ENCODE measurements around the gene IPO11. TPM values are rescaled to one million over a fixed set of nuclear protein-coding genes. Genes with fewer than 3 reads are reported as not detected.
"Not testable (repeated sequence)": the region's sequence is repeated elsewhere in the genome, so short reads cannot be mapped to it uniquely, and the experiment has no call there.

The IPO11 gene
- total RNA-seq, 2 experiments from 2014 or later = 54.8 to 57.2 TPM

GRCh38 chr5:62617943-62618342, 205.4 kb downstream of the IPO11 start:
- H3K4me1 Mint-ChIP-seq (ENCODE audit: low read depth) = no peaks in the 10 kb centered on the region
- H3K27me3 Mint-ChIP-seq (ENCODE audit: low read depth) = no peaks in the 10 kb centered on the region
- H3K9me3 Mint-ChIP-seq = no peaks in the 10 kb centered on the region
- peaks cover 9% of the 10 kb centered on the region for H3K36me3 Mint-ChIP-seq (ENCODE audit: low read depth)
- H3K4me3 Mint-ChIP-seq = no peak overlapping the region
- intact Hi-C loops (cut with micrococcal nuclease) = no loop called here
- CTCF ChIA-PET = interaction anchor here (1.0 kb wide), 1 partner anchor 101 kb away, joined by 3 read pairs; no protein-coding TSS in a partner anchor
- DNase-seq = no peak
- H3K27ac Mint-ChIP-seq = no peak overlapping the region

GRCh38 chr5:62620761-62621160, 208.2 kb downstream of the IPO11 start:
- no peak overlapping the region for H3K4me3 Mint-ChIP-seq

GRCh38 chr5:62621280-62621679, 208.7 kb downstream of the IPO11 start:
- Mint-ChIP-seq H3K27me3 (ENCODE audit: low read depth) (no peaks in the 10 kb centered on the region), H3K4me1 (ENCODE audit: low read depth) (no peaks in the 10 kb centered on the region), H3K36me3 (ENCODE audit: low read depth) (peaks cover 5% of the 10 kb centered on the region), H3K9me3 (no peaks in the 10 kb centered on the region), H3K27ac (no peak overlapping the region), H3K4me3 (no peak overlapping the region)
- intact Hi-C loops (cut with micrococcal nuclease) = no loop called here
- CTCF ChIA-PET = no interaction called here
- no peak for DNase-seq

More at GRCh38 chr5:62620761-62621160, 208.2 kb downstream of the IPO11 start:
- peaks cover 4% of the 10 kb centered on the region for H3K36me3 Mint-ChIP-seq (ENCODE audit: low read depth)
- H3K27me3 Mint-ChIP-seq (ENCODE audit: low read depth) = no peaks in the 10 kb centered on the region
- H3K27ac Mint-ChIP-seq = no peak overlapping the region
- H3K9me3 Mint-ChIP-seq = no peaks in the 10 kb centered on the region
- CTCF ChIA-PET = no interaction called here
- no peaks in the 10 kb centered on the region for H3K4me1 Mint-ChIP-seq (ENCODE audit: low read depth)
- intact Hi-C loops (cut with micrococcal nuclease) = no loop called here
- DNase-seq = no peak

GRCh38 chr5:62623271-62623670, 210.7 kb downstream of the IPO11 start:
- CTCF ChIA-PET = interaction anchor here (0.5 kb wide), 1 partner anchor 314 kb away, joined by 4 read pairs; no protein-coding TSS in a partner anchor
- intact Hi-C loops (cut with micrococcal nuclease) = no loop called here
- H3K36me3 Mint-ChIP-seq (ENCODE audit: low read depth) = peaks cover 8% of the 10 kb centered on the region

GRCh38 chr5:62624436-62624835, 211.9 kb downstream of the IPO11 start:
- H3K36me3 Mint-ChIP-seq (ENCODE audit: low read depth) = peaks cover 11% of the 10 kb centered on the region
- H3K9me3 Mint-ChIP-seq; H3K27ac Mint-ChIP-seq; CTCF ChIA-PET; H3K27me3 Mint-ChIP-seq (ENCODE audit: low read depth); DNase-seq; H3K4me1 Mint-ChIP-seq (ENCODE audit: low read depth); H3K4me3 Mint-ChIP-seq; intact Hi-C loops (cut with micrococcal nuclease): not testable (repeated sequence)

More at GRCh38 chr5:62623271-62623670, 210.7 kb downstream of the IPO11 start:
- no peak overlapping the region for H3K4me3 Mint-ChIP-seq
- no peaks in the 10 kb centered on the region for H3K9me3 Mint-ChIP-seq
- no peaks in the 10 kb centered on the region for H3K27me3 Mint-ChIP-seq (ENCODE audit: low read depth)
- DNase-seq = no peak
- no peak overlapping the region for H3K27ac Mint-ChIP-seq
- H3K4me1 Mint-ChIP-seq (ENCODE audit: low read depth) = no peaks in the 10 kb centered on the region

GRCh38 chr5:62626534-62626933, 214.0 kb downstream of the IPO11 start:
- intact Hi-C loops (cut with micrococcal nuclease) = no loop called here
- Mint-ChIP-seq H3K4me1 (ENCODE audit: low read depth) (no peaks in the 10 kb centered on the region), H3K4me3 (no peak overlapping the region), H3K9me3 (no peaks in the 10 kb centered on the region), H3K27ac (no peak overlapping the region), H3K27me3 (ENCODE audit: low read depth) (no peaks in the 10 kb centered on the region), H3K36me3 (ENCODE audit: low read depth) (peaks cover 9% of the 10 kb centered on the region)
- CTCF ChIA-PET = interaction anchor here (1.0 kb wide), 1 partner anchor 57 kb away, joined by 7 read pairs; no protein-coding TSS in a partner anchor
- no peak for DNase-seq

- Mint-ChIP-seq H3K27me3 (ENCODE audit: low read depth) (no peaks in the 10 kb centered on the region), H3K4me1 (ENCODE audit: low read depth) (no peaks in the 10 kb centered on the region), H3K27ac (no peak overlapping the region), H3K4me3 (no peak overlapping the region), H3K9me3 (no peaks in the 10 kb centered on the region), H3K36me3 (ENCODE audit: low read depth) (peaks cover 9% of the 10 kb centered on the region)
- intact Hi-C loops (cut with micrococcal nuclease) = no loop called here
- CTCF ChIA-PET = interaction anchor here (1.0 kb wide), 1 partner anchor 56 kb away, joined by 7 read pairs; no protein-coding TSS in a partner anchor
- DNase-seq = no peak
Observed at GRCh38 chr5:62627121-62627520, 214.6 kb downstream of the IPO11 start.

- Mint-ChIP-seq H3K9me3 (no peaks in the 10 kb centered on the region), H3K27me3 (ENCODE audit: low read depth) (no peaks in the 10 kb centered on the region), H3K36me3 (ENCODE audit: low read depth) (peaks cover 9% of the 10 kb centered on the region), H3K27ac (no peak overlapping the region), H3K4me1 (ENCODE audit: low read depth) (no peaks in the 10 kb centered on the region), H3K4me3 (no peak overlapping the region)
- no peak for DNase-seq
- CTCF ChIA-PET = no interaction called here
- intact Hi-C loops (cut with micrococcal nuclease) = no loop called here
Observed at GRCh38 chr5:62627901-62628300, 215.3 kb downstream of the IPO11 start.

DNA sequence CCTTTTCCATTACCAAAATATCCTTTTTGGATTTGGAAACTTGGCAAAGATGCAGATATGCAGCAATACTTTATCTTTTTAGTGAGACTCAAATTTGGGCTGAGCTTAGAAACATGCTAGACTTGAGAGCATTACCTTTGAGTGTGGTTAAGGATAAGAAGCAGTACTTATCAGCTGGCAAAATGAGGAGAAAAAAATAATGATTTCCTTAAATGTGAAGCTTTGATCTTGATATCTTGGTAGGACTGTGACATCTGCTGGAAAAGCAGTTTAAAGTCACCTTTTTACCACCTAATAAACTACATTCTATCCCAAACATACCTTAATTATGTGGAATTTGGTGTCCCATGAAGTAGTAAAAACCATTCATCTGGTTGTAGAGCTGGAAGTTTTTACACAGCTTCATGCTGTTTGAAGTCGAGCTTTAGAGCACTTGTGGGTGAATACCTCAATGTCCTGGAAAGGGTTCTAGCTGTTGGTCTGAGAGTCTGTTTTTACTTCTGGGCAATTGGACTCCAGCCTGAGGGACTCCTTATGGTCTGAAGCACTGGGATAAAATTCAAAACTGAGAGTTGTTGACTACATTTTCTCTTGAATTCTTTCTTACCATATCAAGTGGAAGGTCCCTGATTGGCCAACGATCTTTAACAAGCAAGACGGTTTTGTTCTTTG, 219.5 kb downstream of the IPO11 start:
- no peak overlapping the region for H3K4me3 Mint-ChIP-seq
- no peaks in the 10 kb centered on the region for H3K9me3 Mint-ChIP-seq
- peaks cover 6% of the 10 kb centered on the region for H3K36me3 Mint-ChIP-seq (ENCODE audit: low read depth)
- no peak overlapping the region for H3K27ac Mint-ChIP-seq
- CTCF ChIA-PET = no interaction called here
- H3K4me1 Mint-ChIP-seq (ENCODE audit: low read depth) = no peaks in the 10 kb centered on the region
- H3K27me3 Mint-ChIP-seq (ENCODE audit: low read depth) = no peaks in the 10 kb centered on the region
- DNase-seq = no peak
- intact Hi-C loops (cut with micrococcal nuclease) = loop anchor here (5.0 kb wide), 1 partner anchor 170 kb away; no protein-coding TSS in a partner anchor

DNA sequence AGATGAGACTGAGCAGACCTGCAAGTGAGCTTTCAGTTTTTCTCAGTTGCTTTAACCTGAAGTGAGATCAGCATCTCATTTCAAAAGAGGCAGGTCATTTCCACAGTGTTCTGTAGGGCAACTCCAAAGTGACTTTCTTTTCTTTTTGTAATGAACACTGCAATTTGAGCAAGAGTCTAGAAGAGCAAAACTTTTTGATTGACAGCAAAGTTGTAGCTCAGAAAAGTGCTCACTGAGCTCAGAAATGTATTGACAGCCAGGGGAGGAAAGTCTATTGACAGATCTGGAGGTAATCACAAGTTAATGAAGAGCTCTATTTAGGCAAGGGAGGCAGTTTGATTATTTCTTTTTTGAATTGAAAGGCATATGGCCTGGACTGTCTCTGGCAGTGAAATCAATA, 220.7 kb downstream of the IPO11 start:
- H3K9me3 Mint-ChIP-seq = no peaks in the 10 kb centered on the region
- peaks cover 6% of the 10 kb centered on the region for H3K36me3 Mint-ChIP-seq (ENCODE audit: low read depth)
- no peak overlapping the region for H3K27ac Mint-ChIP-seq
- H3K4me1 Mint-ChIP-seq (ENCODE audit: low read depth) = no peaks in the 10 kb centered on the region
- H3K4me3 Mint-ChIP-seq = no peak overlapping the region
- no peak for DNase-seq
- CTCF ChIA-PET = interaction anchor here (0.7 to 0.9 kb wide), 2 partner anchors 173 to 491 kb away, joined by 3 read pairs; no protein-coding TSS in a partner anchor
- intact Hi-C loops (cut with micrococcal nuclease) = loop anchor here (5.0 kb wide), 1 partner anchor 171 kb away; no protein-coding TSS in a partner anchor
- no peaks in the 10 kb centered on the region for H3K27me3 Mint-ChIP-seq (ENCODE audit: low read depth)

- no peaks in the 10 kb centered on the region for H3K9me3 Mint-ChIP-seq
- H3K36me3 Mint-ChIP-seq (ENCODE audit: low read depth) = peaks cover 7% of the 10 kb centered on the region
- no peak overlapping the region for H3K27ac Mint-ChIP-seq
- intact Hi-C loops (cut with micrococcal nuclease) = no loop called here
- CTCF ChIA-PET = no interaction called here
- no peak overlapping the region for H3K4me3 Mint-ChIP-seq
- no peaks in the 10 kb centered on the region for H3K4me1 Mint-ChIP-seq (ENCODE audit: low read depth)
- no peaks in the 10 kb centered on the region for H3K27me3 Mint-ChIP-seq (ENCODE audit: low read depth)
- no peak for DNase-seq
Observed at GRCh38 chr5:62640446-62640845, 227.9 kb downstream of the IPO11 start.

- Mint-ChIP-seq H3K4me1 (ENCODE audit: low read depth) (no peaks in the 10 kb centered on the region), H3K27ac (no peak overlapping the region), H3K4me3 (no peak overlapping the region), H3K36me3 (ENCODE audit: low read depth) (peaks cover 6% of the 10 kb centered on the region), H3K27me3 (ENCODE audit: low read depth) (no peaks in the 10 kb centered on the region), H3K9me3 (no peaks in the 10 kb centered on the region)
- intact Hi-C loops (cut with micrococcal nuclease) = no loop called here
- DNase-seq = no peak
- CTCF ChIA-PET = no interaction called here
Observed at GRCh38 chr5:62642468-62642867, 229.9 kb downstream of the IPO11 start.
